HEK293T (cell line): ENCODE data around the gene RHOJ.

ENCODE experiments used
- CTCF ChIA-PET: fragments of 350-600 bp; formaldehyde crosslinking; extraction: SDS; loops from one replicate; lab custom pipeline; 2021; ENCODE audit warnings: antibody characterized with exemption, inconsistent platforms; lab: Yijun Ruan, JAX
- POLR2A ChIA-PET: fragments of 350-600 bp; formaldehyde crosslinking; extraction: SDS; loops from one replicate; lab custom pipeline; 2020; ENCODE audit warnings: antibody characterized with exemption, inconsistent platforms; lab: Yijun Ruan, JAX
- DNase-seq: peaks from one replicate; pipeline ENCODE4 v3.0.0; 2012; ENCODE audit warnings: mixed read lengths; ENCODE audit errors: extremely low spot score
- ARNT ChIP-seq: fragments of 450-650 bp; IDR thresholded peaks from 2 replicates; pipeline ENCODE4 v1.6.1; 2017; ENCODE audit warnings: mild to moderate bottlenecking
- BHLHE40 ChIP-seq: fragments of 450-650 bp; IDR thresholded peaks from 2 replicates; pipeline ENCODE4 v1.6.1; 2016; ENCODE audit warnings: mild to moderate bottlenecking, moderate library complexity, borderline replicate concordance
- CTBP1 ChIP-seq: fragments of 450-650 bp; IDR thresholded peaks from 2 replicates; pipeline ENCODE4 v1.6.1; 2016; ENCODE audit warnings: borderline replicate concordance
- ELF4 ChIP-seq: fragments of 450-650 bp; IDR thresholded peaks from 2 replicates; pipeline ENCODE4 v1.6.1; 2017; ENCODE audit warnings: antibody characterized with exemption
- FOXA1 ChIP-seq: fragments of 450-650 bp; IDR thresholded peaks from 2 replicates; pipeline ENCODE4 v1.6.1; 2016; ENCODE audit warnings: mild to moderate bottlenecking
- FOXK2 ChIP-seq: fragments of 450-650 bp; IDR thresholded peaks from 2 replicates; pipeline ENCODE4 v1.6.1; 2016; ENCODE audit warnings: mild to moderate bottlenecking
- FOXM1 ChIP-seq: fragments of 450-650 bp; IDR thresholded peaks from 2 replicates; pipeline ENCODE4 v1.6.1; 2017; ENCODE audit warnings: mild to moderate bottlenecking, borderline replicate concordance
- HDGF ChIP-seq: fragments of 450-650 bp; IDR thresholded peaks from 2 replicates; pipeline ENCODE4 v1.6.1; 2017; ENCODE audit warnings: antibody characterized with exemption, borderline replicate concordance
- L3MBTL2 ChIP-seq: fragments of 450-650 bp; conservative IDR thresholded peaks from 2 replicates; pipeline ENCODE4 v1.6.1; 2016; ENCODE audit warnings: mild to moderate bottlenecking
- LEF1 ChIP-seq: fragments of 450-650 bp; IDR thresholded peaks from 2 replicates; pipeline ENCODE4 v1.6.1; 2017; ENCODE audit warnings: mild to moderate bottlenecking, borderline replicate concordance
- NFRKB ChIP-seq: fragments of 450-650 bp; IDR thresholded peaks from 2 replicates; pipeline ENCODE4 v1.6.1; 2016; ENCODE audit warnings: mild to moderate bottlenecking, moderate library complexity
- SP1 ChIP-seq: fragments of 450-650 bp; IDR thresholded peaks from 2 replicates; pipeline ENCODE4 v1.6.1; 2017
- SUZ12 ChIP-seq: fragments of 450-650 bp; IDR thresholded peaks from 2 replicates; pipeline ENCODE4 v1.6.1; 2016; ENCODE audit warnings: mild to moderate bottlenecking
- TARDBP ChIP-seq: fragments of 450-650 bp; IDR thresholded peaks from 2 replicates; pipeline ENCODE4 v1.6.1; 2016
- ZNF384 ChIP-seq: fragments of 450-650 bp; IDR thresholded peaks from 2 replicates; pipeline ENCODE4 v1.6.1; 2016
- TF ChIP-seq, protein P1 (sequence below): fragments of 450-650 bp; IDR thresholded peaks from 2 replicates; pipeline ENCODE4 v1.6.1; 2016

The RHOJ gene

DNA sequence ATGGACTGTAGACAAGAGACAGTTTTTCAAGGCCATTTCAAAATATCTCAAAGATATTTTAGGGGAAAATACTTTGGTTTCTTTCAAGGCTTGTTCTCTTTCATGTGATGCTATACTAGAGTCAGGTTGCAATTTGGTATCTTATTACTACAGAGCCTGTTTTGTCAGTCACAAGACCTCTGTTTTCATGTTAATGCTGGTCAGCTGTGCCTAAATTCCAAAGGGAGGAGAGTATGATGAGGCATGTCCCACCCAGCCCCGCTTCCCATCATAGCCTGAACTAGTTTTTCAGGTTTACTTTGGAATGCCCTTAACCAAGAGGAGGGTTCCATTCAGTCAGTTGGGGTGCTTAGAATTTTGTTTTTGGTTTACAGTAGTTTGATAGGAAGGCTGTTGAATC is 61.9 kb downstream of the RHOJ start:
- no peak for DNase-seq
- ChIA-PET POLR2A (no interaction called here), CTCF (no interaction called here)
- TF ChIP-seq NFRKB (no peak), FOXK2 (no peak), CTBP1 (no peak), TARDBP (no peak), SP1 (no peak), ARNT (no peak), ZNF384 (no peak), LEF1 (no peak), L3MBTL2 (no peak), HDGF (no peak), FOXM1 (no peak), SUZ12 (no peak)

DNA sequence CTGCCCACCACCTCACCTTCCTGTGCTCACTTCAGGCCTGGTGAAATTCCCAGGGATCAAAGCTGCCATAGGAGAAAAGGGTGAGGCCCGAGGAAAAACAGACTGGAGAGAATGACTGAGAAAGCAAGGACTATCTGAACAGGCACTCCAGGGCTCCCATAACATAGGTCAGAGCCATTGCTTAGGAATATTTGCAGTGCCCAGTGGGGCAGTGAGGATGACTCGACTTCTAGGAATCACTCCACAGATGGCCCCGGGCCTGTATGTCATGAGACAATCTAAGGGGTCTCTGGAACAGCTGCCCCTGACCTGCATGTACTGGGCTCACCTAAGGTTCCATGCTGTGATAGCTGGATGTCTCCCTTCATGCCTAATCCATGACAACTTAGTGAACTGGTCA is 62.9 kb downstream of the RHOJ start:
- no peak for DNase-seq
- CTCF ChIA-PET, result no interaction called here
- POLR2A ChIA-PET, result no interaction called here
- TF ChIP-seq, protein P1, sequence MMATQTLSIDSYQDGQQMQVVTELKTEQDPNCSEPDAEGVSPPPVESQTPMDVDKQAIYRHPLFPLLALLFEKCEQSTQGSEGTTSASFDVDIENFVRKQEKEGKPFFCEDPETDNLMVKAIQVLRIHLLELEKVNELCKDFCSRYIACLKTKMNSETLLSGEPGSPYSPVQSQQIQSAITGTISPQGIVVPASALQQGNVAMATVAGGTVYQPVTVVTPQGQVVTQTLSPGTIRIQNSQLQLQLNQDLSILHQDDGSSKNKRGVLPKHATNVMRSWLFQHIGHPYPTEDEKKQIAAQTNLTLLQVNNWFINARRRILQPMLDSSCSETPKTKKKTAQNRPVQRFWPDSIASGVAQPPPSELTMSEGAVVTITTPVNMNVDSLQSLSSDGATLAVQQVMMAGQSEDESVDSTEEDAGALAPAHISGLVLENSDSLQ, result no peak
- TF ChIP-seq FOXK2 (no peak), L3MBTL2 (no peak)

DNA sequence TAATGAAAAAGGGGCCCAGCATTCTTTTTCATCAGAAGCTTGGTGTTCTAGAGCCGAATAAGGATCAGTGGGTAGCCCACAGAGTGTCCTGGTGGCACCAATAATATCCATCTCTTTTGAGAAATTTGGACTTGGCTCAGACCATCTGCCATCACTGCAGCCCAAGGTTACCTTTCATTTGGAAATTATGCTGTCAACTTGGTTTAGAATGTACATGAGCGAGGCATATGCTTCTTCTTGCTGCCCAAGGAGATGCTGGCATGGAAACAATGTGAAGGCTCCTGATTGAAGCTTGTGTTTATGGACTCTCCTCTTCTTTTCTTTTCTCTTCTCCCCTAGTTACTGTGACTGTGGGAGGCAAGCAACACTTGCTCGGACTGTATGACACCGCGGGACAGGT is 64.5 kb downstream of the RHOJ start:
- TF ChIP-seq FOXA1, result no peak
- no peak for TF ChIP-seq SUZ12
- TF ChIP-seq NFRKB, result no peak
- TF ChIP-seq, protein P1, result no peak
- TF ChIP-seq L3MBTL2, result no peak
- TF ChIP-seq ELF4, result no peak
- TF ChIP-seq FOXK2, result no peak
- TF ChIP-seq LEF1, result no peak
- TF ChIP-seq ZNF384, result no peak
- no peak for TF ChIP-seq HDGF
- TF ChIP-seq CTBP1, result no peak
- TF ChIP-seq ARNT, result no peak
- TF ChIP-seq BHLHE40, result no peak
- TF ChIP-seq TARDBP, result no peak
- TF ChIP-seq SP1, result no peak
- no peak for TF ChIP-seq FOXM1
- no peak for DNase-seq
- ChIA-PET POLR2A (no interaction called here), CTCF (interaction anchor here (0.7 kb wide), 1 partner anchor 24 kb away, joined by 3 read pairs; no protein-coding TSS in a partner anchor)

DNA sequence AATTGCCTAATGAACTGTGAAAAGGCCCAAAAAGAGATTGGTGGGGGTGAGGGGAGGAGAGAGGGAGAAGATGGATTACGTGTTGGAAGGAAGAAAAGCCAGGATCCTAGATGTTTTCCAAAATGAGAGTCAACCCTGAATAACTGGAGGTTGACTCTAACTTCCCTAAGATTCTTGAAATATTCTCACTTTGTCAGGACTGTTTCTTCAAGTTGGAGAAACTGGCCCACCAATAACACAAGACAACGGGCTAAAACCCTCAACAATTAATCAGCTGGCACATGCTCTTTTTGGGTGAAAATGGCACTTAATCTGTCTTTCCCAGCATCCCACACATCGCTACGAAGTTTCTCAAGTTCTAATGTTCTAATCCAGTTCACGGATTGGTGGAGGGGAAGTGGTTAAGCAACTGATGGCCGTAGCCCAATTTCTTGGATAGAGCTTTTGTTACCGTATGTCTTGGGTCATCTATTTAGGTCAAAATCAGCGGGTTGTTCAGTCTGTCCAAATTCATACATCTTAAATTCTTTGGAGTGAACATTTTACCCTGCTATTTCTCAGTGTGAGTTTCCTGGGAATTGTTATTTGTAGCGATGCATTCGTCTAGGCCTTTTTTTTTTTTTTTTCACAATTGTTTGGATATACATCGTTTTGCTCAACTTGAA is 65.5 kb downstream of the RHOJ start:
- no peak for TF ChIP-seq ELF4
- TF ChIP-seq FOXA1, result no peak
- TF ChIP-seq ARNT, result no peak
- no peak for TF ChIP-seq FOXK2
- no peak for TF ChIP-seq L3MBTL2
- TF ChIP-seq, protein P1, result no peak
- no peak for TF ChIP-seq CTBP1
- TF ChIP-seq HDGF, result no peak
- no peak for TF ChIP-seq BHLHE40
- no peak for TF ChIP-seq LEF1
- TF ChIP-seq TARDBP, result no peak
- no peak for TF ChIP-seq FOXM1
- no peak for TF ChIP-seq SP1
- TF ChIP-seq SUZ12, result no peak
- no peak for TF ChIP-seq NFRKB
- no peak for TF ChIP-seq ZNF384
- ChIA-PET CTCF (no interaction called here), POLR2A (no interaction called here)
- DNase-seq, result no peak

DNA sequence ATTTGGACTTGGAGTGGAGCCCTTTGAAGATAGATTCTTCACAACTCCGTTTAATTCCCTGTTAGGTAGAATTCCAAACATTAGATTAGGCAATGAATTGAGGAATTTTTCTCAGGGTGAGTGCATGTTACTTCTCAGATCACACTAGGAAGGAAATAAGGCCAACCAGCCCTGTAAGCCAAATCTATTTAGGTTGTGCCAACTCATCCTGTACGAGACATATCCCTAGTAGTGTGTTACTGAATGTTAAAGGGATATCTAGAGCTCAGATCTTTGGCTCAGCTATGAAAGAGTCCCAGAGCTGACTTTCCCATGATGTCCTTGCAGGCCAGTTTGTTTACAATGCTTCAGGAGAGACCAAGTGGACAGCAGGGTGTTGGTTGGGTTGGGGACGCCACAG is 68.9 kb downstream of the RHOJ start:
- no peak for DNase-seq
- no peak for TF ChIP-seq L3MBTL2
- no peak for TF ChIP-seq FOXM1
- no peak for TF ChIP-seq CTBP1
- TF ChIP-seq ELF4, result no peak
- TF ChIP-seq LEF1, result no peak
- TF ChIP-seq FOXA1, result no peak
- TF ChIP-seq SUZ12, result no peak
- no peak for TF ChIP-seq FOXK2
- no peak for TF ChIP-seq NFRKB
- no peak for TF ChIP-seq BHLHE40
- no peak for TF ChIP-seq SP1
- TF ChIP-seq HDGF, result no peak
- TF ChIP-seq, protein P1, result no peak
- POLR2A ChIA-PET, result no interaction called here
- CTCF ChIA-PET, result no interaction called here
